Panc1 (cell line): ENCODE results near the gene DDX24. TPM values are rescaled to one million over a fixed set of nuclear protein-coding genes. Genes with fewer than 3 reads are reported as not detected.

Source experiments
- ATAC-seq: fragments of 200-7000 bp; cut with Tn5 transposase; 2 replicates; pipeline ENCODE4 v1.9.1; 2020; ENCODE audit warnings: mild to moderate bottlenecking, moderate library complexity
- BruUV-seq: library from RNA; stranded (reverse); fragments of 400-500 nt; replicated peaks from 2 replicates; lab custom pipeline; 2021; lab: Mats Ljungman, UMichigan
- CTCF ChIA-PET: fragments of 300-600 bp; sonication (Branson Sonifier 250); formaldehyde crosslinking; loops from one replicate; lab custom pipeline; 2022; ENCODE audit warnings: antibody characterized with exemption; lab: Charles Lee
- POLR2A ChIA-PET: fragments of 300-600 bp; sonication (Branson Sonifier 250); formaldehyde crosslinking; loops from one replicate; lab custom pipeline; 2022; ENCODE audit warnings: antibody characterized with exemption; lab: Charles Lee
- DNase-seq: peaks from one replicate; pipeline ENCODE4 v3.0.0-alpha.2; 2010; ENCODE audit warnings: low read depth, low spot score
- H3K27ac ChIP-seq: 2 replicates; pipeline ENCODE4 v1.5.1; 2011; ENCODE audit warnings: mild to moderate bottlenecking, low read length, inconsistent platforms
- H3K27me3 ChIP-seq: fragments of 200-500 bp; sonication (Bioruptor generic); 2 replicates; pipeline ENCODE4 v1.6.0; 2014; ENCODE audit warnings: low read length, inconsistent platforms; ENCODE audit not compliant: control insufficient read depth, insufficient read depth
- H3K36me3 ChIP-seq: fragments of 200-500 bp; sonication (Bioruptor generic); 2 replicates; pipeline ENCODE4 v1.5.1; 2014; ENCODE audit warnings: inconsistent platforms, mild to moderate bottlenecking, low read length, moderate library complexity; ENCODE audit not compliant: control insufficient read depth, insufficient read depth
- H3K4me1 ChIP-seq: 2 replicates; pipeline ENCODE4 v1.5.1; 2011; ENCODE audit warnings: inconsistent platforms, mild to moderate bottlenecking, low read length, moderate library complexity; ENCODE audit not compliant: control insufficient read depth, insufficient read depth
- H3K4me3 ChIP-seq, 2 experiments: 2 replicates each; pipeline ENCODE4 v1.5.1; 2011 to 2012; ENCODE audit warnings: low read depth in 2 of 2, low read length in 2 of 2, mild to moderate bottlenecking in 2 of 2, inconsistent platforms in 1 of 2, moderate library complexity in 1 of 2
- H3K9me3 ChIP-seq: fragments of 200-500 bp; sonication (Bioruptor generic); 2 replicates; pipeline ENCODE4 v1.5.1; 2014; ENCODE audit warnings: low read depth, mild to moderate bottlenecking, inconsistent platforms, low read length, moderate library complexity; ENCODE audit not compliant: control insufficient read depth, insufficient read depth
- CTCF ChIP-seq: fragments of 450-650 bp; IDR thresholded peaks from 2 replicates; pipeline ENCODE4 v1.5.1; 2017; ENCODE audit warnings: mild to moderate bottlenecking
- POLR2AphosphoS5 ChIP-seq: IDR thresholded peaks from 2 replicates; pipeline ENCODE4 v1.6.1; 2012; ENCODE audit warnings: mild to moderate bottlenecking, low read depth, low read length, moderate library complexity
- REST ChIP-seq, 2 experiments: IDR thresholded peaks; 2 replicates each; pipeline ENCODE4 v1.6.1; 2011 to 2012; ENCODE audit warnings: low read depth in 2 of 2, control low read depth in 1 of 2, low read length in 1 of 2, mild to moderate bottlenecking in 1 of 2, moderate library complexity in 1 of 2; ENCODE audit not compliant: insufficient read depth in 1 of 2
- SIN3A ChIP-seq: IDR thresholded peaks from 2 replicates; pipeline ENCODE4 v1.6.1; 2012; ENCODE audit warnings: low read depth, mild to moderate bottlenecking, low read length, moderate library complexity, borderline replicate concordance; ENCODE audit not compliant: insufficient read depth
- TCF7L2 ChIP-seq: IDR thresholded peaks from 2 replicates; pipeline ENCODE4 v1.6.1; 2011; ENCODE audit warnings: mild to moderate bottlenecking, low read depth, low read length, inconsistent platforms
- in situ Hi-C: cut with HindIII; loops from 2 replicates; pipeline ENCODE4 v1.10.0; 2016; ENCODE audit warnings: low sequenced_read_pairs, low pct_unique_long_range_greater_than_20kb
- intact Hi-C: fragments of 100-400 bp; cut with micrococcal nuclease; formaldehyde crosslinking; loops from one replicate; pipeline ENCODE4 v1.10.0; 2022; ENCODE audit not compliant: unreplicated experiment
- total RNA-seq: library from RNA; stranded (reverse); gene quantifications from one replicate; pipeline ENCODE4 v1.2.1, GENCODE V29; 2021; ENCODE audit not compliant: unreplicated experiment

Gene DDX24
- total RNA-seq, 1 experiment from 2014 or later: 103 TPM

- H3K27ac ChIP-seq: no peak overlapping the region
- DNase-seq (no peak), ATAC-seq (no peak)
- H3K4me3 ChIP-seq: no peak overlapping the region
- in situ Hi-C loops (no loop called here), intact Hi-C loops (no loop called here)
- H3K4me1 ChIP-seq: no peaks in the 10 kb centered on the region
- TF ChIP-seq SIN3A: no peak
- TF ChIP-seq CTCF: no peak
- TF ChIP-seq TCF7L2: no peak
- no peak for TF ChIP-seq POLR2AphosphoS5
- TF ChIP-seq REST (IDR thresholded peaks at IDR 0.05; ENCODE audit: insufficient read depth in 1 of 2, low read depth in 2 of 2, low read length in 1 of 2): no peak
- H3K9me3 ChIP-seq: no peaks in the 10 kb centered on the region
- H3K27me3 ChIP-seq: no peaks in the 10 kb centered on the region
- BruUV-seq: no TSS peak
- ChIA-PET POLR2A (no interaction called here), CTCF (interaction anchor here (0.6 kb wide), 1 partner anchor 13 kb away, joined by 16 read pairs; no protein-coding TSS in a partner anchor)
- H3K36me3 ChIP-seq: no peaks in the 10 kb centered on the region
Measured at GRCh38 chr14:94009767-94010166, 71.2 kb downstream of the DDX24 start.

GRCh38 chr14:94008234-94008633 lies 72.8 kb downstream of the DDX24 start:
- ChIA-PET CTCF (no interaction called here), POLR2A (no interaction called here)
- no peak for TF ChIP-seq CTCF
- no peak for TF ChIP-seq TCF7L2
- TF ChIP-seq REST (IDR thresholded peaks at IDR 0.05; ENCODE audit: insufficient read depth in 1 of 2, low read depth in 2 of 2, low read length in 1 of 2): no peak
- TF ChIP-seq POLR2AphosphoS5: no peak
- TF ChIP-seq SIN3A: no peak
- in situ Hi-C loops (no loop called here), intact Hi-C loops (no loop called here)
- Histone ChIP-seq H3K27ac (no peak overlapping the region), H3K36me3 (no peaks in the 10 kb centered on the region), H3K4me1 (no peaks in the 10 kb centered on the region), H3K9me3 (no peaks in the 10 kb centered on the region), H3K4me3 (no peak overlapping the region), H3K27me3 (no peaks in the 10 kb centered on the region)
- DNase-seq (no peak), ATAC-seq (no peak)
- BruUV-seq: no TSS peak
